A549 treated with dexamethasone at 1 μM for 4 hours (cell line): ENCODE data around the gene MRTFB. TPM values are rescaled to one million over a fixed set of nuclear protein-coding genes. Genes with fewer than 3 reads are reported as not detected.

Source experiments
- total RNA-seq: library from RNA; stranded (reverse); fragments of 200-300 nt; extraction: Qiagen RNA extraction; gene quantifications from 5 replicates; pipeline ENCODE4 v1.2.3, GENCODE V29; 2022

Gene MRTFB
- 9.8 to 18.4 TPM (median 16.4 TPM) in 5 replicates for total RNA-seq

DNA sequence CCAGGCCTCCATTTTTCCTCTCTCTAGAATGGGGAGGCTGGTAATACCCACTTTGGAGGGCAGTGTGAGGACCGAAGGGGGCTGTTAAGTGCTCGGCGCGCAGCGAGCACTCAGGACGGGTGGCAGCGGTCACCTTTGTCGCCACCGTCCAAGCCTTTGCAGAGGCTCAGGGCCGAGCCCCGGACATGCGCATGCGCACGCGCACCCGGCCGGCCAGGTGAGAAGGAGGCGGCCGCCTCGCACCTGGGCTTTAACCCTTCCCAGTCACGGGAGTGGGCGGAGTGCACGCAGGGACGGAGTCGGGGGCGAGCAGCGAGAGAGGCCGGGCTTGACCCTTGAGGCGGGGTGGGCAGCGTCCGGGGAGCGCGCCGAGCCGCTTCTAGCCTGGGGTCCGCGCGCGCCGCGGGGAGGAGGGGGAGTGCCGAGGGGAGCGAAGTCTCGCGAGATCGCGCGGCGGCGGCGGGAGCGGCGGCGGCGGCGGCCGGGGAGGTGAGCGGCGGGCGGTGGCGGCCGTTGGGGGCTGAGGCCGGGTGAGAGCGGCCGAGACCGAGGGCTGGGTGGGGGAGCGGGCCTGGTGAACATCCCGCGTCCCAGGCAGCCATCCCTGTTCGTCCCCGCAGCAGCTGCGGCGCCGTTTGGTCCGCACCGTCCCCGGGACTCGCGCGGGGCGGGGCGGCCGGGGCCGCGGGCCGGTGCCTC is at the start of gene MRTFB:
Gene MRTFB (plus strand): TSS at position 443 of the 699 bp plus-strand sequence. CDS start 69,288 bp downstream, outside the sequence.

Other genes with a start within 250 kb of the MRTFB start
- gene ERCC4, start 151.2 kb upstream of the MRTFB start, total RNA-seq: 4.6 to 9.3 TPM (median 7.8 TPM) in 5 replicates